WI38 (cell line): Measurements from ENCODE around the gene HK1.

ENCODE experiments used
- H3K4me3 ChIP-seq: 2 replicates; pipeline ENCODE4 v1.5.1; 2011; ENCODE audit warnings: low read depth, mild to moderate bottlenecking, control low read depth, low read length
- CTCF ChIP-seq: IDR thresholded peaks from 2 replicates; pipeline ENCODE4 v1.5.1; 2012; ENCODE audit warnings: low read depth, mild to moderate bottlenecking, control low read depth, low read length

HK1 gene

GRCh38 chr10:69374931-69375306, 96.6 kb downstream of the HK1 start:
- H3K4me3 ChIP-seq, result no peak overlapping the region
- no peak for TF ChIP-seq CTCF

- H3K4me3 ChIP-seq, result no peak overlapping the region
- TF ChIP-seq CTCF, result no peak
These were observed 97.2 kb downstream of the HK1 start for GRCh38 chr10:69375307-69376151.

- TF ChIP-seq CTCF, result no peak
- no peak overlapping the region for H3K4me3 ChIP-seq
These were observed 98.4 kb downstream of the HK1 start for GRCh38 chr10:69376662-69377061.

GRCh38 chr10:69377191-69377590, 98.9 kb downstream of the HK1 start:
- H3K4me3 ChIP-seq, result no peak overlapping the region
- no peak for TF ChIP-seq CTCF

- no peak overlapping the region for H3K4me3 ChIP-seq
- TF ChIP-seq CTCF, result no peak
These were observed 99.6 kb downstream of the HK1 start for GRCh38 chr10:69377933-69378332.

GRCh38 chr10:69379800-69380199, 101.5 kb downstream of the HK1 start:
- H3K4me3 ChIP-seq, result no peak overlapping the region
- TF ChIP-seq CTCF, result no peak

GRCh38 chr10:69382382-69383117, 104.3 kb downstream of the HK1 start:
- no peak for TF ChIP-seq CTCF
- no peak overlapping the region for H3K4me3 ChIP-seq
